Stimulated activated memory B cell treated with anti-CD40 and anti-IgM and Interleukin-4, amounts not matched to agents 10 μg/mL and 1 μg/mL and 100 μg/mL, for 72 hours (primary cell): Measurements from ENCODE around the gene AMMECR1.
A peak's percentile ranks its signal among the peaks of the same experiment; 100 is the strongest.

ENCODE experiments used
- ATAC-seq: fragments of 150-1000 bp; cut with Tn5 transposase; 2 replicates; pipeline ENCODE4 v1.10.0; 2021
- H3K27ac Mint-ChIP-seq: one replicate; pipeline ENCODE4 v1.8.0; 2022; ENCODE audit warnings: mild to moderate bottlenecking, mixed read lengths
- H3K27me3 Mint-ChIP-seq: one replicate; pipeline ENCODE4 v1.8.0; 2022; ENCODE audit warnings: mixed read lengths
- H3K36me3 Mint-ChIP-seq: one replicate; pipeline ENCODE4 v1.8.0; 2022; ENCODE audit warnings: mixed read lengths
- H3K4me1 Mint-ChIP-seq: one replicate; pipeline ENCODE4 v1.8.0; 2022; ENCODE audit warnings: mixed read lengths
- H3K4me3 Mint-ChIP-seq: one replicate; pipeline ENCODE4 v1.8.0; 2022; ENCODE audit warnings: mild to moderate bottlenecking, moderate library complexity, mixed read lengths
- H3K9me3 Mint-ChIP-seq: one replicate; pipeline ENCODE4 v1.8.0; 2022; ENCODE audit warnings: mixed read lengths

AMMECR1 gene

GRCh38 chrX:110320381-110320987, 2.6 kb upstream of the AMMECR1 start:
- Mint-ChIP-seq H3K27me3 (no peaks in the 10 kb centered on the region), H3K4me3 (no peak overlapping the region)

GRCh38 chrX:110318664-110318968, 731 bp upstream of the AMMECR1 start:
- H3K9me3 Mint-ChIP-seq, result no peaks in the 10 kb centered on the region
- ATAC-seq, result no peak
- no peaks in the 10 kb centered on the region for H3K27me3 Mint-ChIP-seq
- no peaks in the 10 kb centered on the region for H3K36me3 Mint-ChIP-seq
- H3K4me1 Mint-ChIP-seq, result peaks cover 9% of the 10 kb centered on the region
- peak overlapping the region; percentile 100 for H3K4me3 Mint-ChIP-seq
- H3K27ac Mint-ChIP-seq, result peak overlapping the region; percentile 99

More at GRCh38 chrX:110320381-110320987, 2.6 kb upstream of the AMMECR1 start:
- peaks cover 9% of the 10 kb centered on the region for H3K4me1 Mint-ChIP-seq
- ATAC-seq, result no peak
- no peaks in the 10 kb centered on the region for H3K9me3 Mint-ChIP-seq
- H3K36me3 Mint-ChIP-seq, result no peaks in the 10 kb centered on the region
- no peak overlapping the region for H3K27ac Mint-ChIP-seq

DNA sequence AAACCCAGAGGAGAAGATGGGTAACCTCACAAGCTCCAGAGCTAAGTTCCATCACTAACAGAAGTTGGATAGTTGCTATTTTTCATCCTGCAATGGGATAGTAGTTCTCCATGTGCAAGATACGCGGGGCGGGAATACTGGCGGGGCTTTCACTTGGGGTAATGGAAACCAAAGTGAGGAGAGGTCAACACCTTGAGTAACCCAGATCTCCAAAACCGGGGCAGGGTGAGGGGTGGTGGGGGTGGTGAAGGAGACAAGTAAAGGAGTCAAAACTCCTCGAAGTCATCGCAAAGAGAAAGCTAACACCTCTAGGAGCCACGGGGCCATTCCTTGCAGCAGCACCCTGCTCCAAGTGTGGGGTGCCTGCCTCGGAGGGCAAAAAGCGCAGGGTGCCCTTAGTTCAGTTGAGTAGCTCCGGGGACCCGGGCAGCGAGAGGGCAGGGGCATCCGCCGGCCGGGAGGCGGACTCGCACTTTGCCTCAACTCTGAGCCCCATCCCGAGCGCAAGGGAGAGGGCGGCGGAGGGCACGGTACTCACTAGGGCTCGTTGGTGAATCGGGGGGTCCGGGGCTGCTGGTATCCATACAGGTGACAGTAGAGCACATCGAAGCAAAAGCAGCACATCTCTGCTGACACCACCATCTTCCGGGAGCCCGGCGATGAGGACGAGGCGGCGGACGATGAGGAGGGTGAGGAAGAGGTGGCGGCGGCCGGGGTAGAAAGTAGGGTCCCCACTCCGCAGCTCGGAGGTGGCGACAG, 645 bp downstream of the AMMECR1 start:
- ATAC-seq, result peak; percentile 40
- H3K9me3 Mint-ChIP-seq, result no peaks in the 10 kb centered on the region
- no peaks in the 10 kb centered on the region for H3K27me3 Mint-ChIP-seq
- H3K4me3 Mint-ChIP-seq, result peak overlapping the region; percentile 100
- peak overlapping the region; percentile 99 for H3K27ac Mint-ChIP-seq
- H3K36me3 Mint-ChIP-seq, result no peaks in the 10 kb centered on the region
- H3K4me1 Mint-ChIP-seq, result peaks cover 9% of the 10 kb centered on the region

DNA sequence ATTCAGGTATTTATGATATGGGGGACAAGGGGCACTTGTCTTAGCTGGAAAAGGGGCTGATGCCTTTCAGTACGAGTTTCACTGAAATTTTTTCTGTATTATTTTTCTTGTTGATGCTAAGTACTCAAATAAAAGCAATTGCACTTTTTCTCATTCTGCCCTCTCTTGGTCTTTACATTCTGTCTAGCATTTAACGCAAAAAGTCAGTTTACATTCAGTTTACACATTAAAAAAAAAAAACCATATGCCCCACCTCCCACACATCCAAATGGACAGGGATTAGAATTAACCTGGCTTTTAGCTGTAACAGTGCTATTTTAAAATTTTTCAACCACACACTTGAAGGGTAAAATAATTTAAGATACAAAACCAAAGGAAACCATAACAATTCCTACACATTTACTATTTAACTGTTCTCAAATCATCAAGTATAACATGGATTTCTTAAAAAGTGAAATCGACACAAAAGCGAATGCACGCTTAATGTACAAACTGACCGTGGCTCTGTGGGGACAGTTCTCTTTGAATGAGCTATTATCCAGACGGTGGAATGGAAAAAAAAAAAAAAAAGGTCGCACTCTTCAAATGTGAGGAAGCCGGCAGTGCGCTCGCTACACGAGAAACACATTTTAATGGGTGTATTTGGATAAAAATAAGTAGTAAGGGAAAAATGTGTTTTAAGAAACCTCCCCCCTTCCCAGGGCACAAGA, 1.4 kb downstream of the AMMECR1 start:
- Mint-ChIP-seq H3K9me3 (no peaks in the 10 kb centered on the region), H3K36me3 (no peaks in the 10 kb centered on the region), H3K27ac (peak overlapping the region; percentile 99), H3K4me3 (peak overlapping the region; percentile 100), H3K27me3 (no peaks in the 10 kb centered on the region), H3K4me1 (peaks cover 8% of the 10 kb centered on the region)
- ATAC-seq, result no peak

DNA sequence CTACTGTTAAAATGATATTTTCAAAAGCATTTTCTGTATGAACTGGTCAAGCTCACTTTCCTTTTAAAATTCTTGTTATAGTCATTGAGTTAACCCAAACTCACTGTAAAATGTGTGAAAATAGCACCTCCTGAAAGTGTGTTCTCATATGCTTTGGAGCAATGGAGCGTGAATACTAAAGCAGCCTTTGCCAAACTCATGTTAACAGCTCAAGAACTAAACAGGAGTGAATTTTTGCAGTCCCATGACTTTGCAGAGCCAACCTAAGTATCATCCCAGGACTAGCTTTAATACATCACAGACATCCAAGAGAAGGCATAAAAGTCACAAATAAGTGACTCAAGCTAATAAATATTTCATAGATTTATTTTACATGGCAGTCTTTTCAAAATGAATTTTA, 2.3 kb downstream of the AMMECR1 start:
- Mint-ChIP-seq H3K4me1 (peaks cover 17% of the 10 kb centered on the region), H3K9me3 (no peaks in the 10 kb centered on the region), H3K27ac (no peak overlapping the region), H3K27me3 (no peaks in the 10 kb centered on the region), H3K4me3 (no peak overlapping the region), H3K36me3 (no peaks in the 10 kb centered on the region)
- ATAC-seq, result no peak

DNA sequence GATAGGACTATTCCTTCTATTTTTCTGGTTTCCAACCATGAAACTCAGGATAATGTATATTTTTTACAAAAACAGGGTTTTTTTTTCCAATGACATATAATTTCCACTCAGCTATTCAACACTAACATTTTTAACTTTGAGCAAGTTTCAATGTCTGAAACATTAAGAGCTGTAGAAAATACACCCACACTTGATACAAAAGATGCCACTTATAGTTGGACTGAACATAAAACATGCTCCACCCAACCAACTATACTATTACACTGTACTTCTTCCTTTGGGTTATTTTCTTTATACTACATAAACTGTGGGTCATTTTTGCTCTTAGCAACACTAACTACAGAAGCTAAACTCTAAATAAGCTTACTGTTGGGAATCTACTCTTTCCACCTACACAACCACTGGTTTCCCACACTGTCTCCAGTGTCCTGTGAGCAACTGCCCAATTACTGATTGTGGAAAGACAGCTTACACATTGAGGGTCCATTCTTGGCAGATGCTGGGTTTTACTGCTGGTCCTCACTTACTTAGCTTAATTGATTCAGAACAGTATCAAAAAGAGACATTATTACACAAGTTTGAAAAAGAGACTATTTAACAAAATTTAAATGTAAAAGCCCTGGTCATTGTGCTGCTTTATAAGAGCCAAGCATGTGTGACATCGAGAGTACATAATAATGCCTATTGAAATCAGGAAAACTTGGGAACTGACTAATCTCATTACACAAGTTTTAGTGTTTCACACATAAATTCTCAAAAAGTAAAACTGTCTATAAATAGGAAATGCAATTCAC, 6.3 kb downstream of the AMMECR1 start:
- Mint-ChIP-seq H3K9me3 (no peaks in the 10 kb centered on the region), H3K4me1 (peaks cover 24% of the 10 kb centered on the region), H3K27ac (no peak overlapping the region), H3K4me3 (no peak overlapping the region), H3K27me3 (no peaks in the 10 kb centered on the region), H3K36me3 (no peaks in the 10 kb centered on the region)
- no peak for ATAC-seq

DNA sequence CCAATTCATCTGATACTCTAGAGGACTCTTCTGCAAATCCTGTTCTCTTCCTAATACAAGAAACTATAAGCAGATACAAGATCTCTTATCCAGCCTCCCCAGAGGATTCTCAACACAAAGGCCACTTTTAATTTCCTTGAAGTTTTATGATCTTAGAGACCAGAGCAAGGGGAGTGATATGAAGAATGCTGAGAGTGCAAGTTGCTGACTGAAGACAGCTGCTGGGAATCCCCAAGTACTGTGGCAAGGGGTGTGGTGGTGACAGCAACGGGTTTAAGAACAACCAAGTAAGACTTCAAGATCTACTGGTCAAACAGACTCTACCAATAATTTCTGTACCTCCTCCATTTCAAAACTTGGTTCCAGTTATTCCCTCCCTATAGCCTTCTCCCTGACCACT, 7.0 kb downstream of the AMMECR1 start:
- no peak overlapping the region for H3K4me3 Mint-ChIP-seq
- H3K4me1 Mint-ChIP-seq, result peaks cover 21% of the 10 kb centered on the region
- ATAC-seq, result peak; percentile 58

GRCh38 chrX:110310000-110310790, 7.7 kb downstream of the AMMECR1 start:
- Mint-ChIP-seq H3K36me3 (no peaks in the 10 kb centered on the region), H3K9me3 (no peaks in the 10 kb centered on the region), H3K4me3 (no peak overlapping the region), H3K27me3 (no peaks in the 10 kb centered on the region), H3K4me1 (peaks cover 21% of the 10 kb centered on the region), H3K27ac (no peak overlapping the region)
- ATAC-seq, result no peak

More for the DNA sequence above, 7.0 kb downstream of the AMMECR1 start:
- H3K9me3 Mint-ChIP-seq, result no peaks in the 10 kb centered on the region
- peak overlapping the region; percentile 19 for H3K27ac Mint-ChIP-seq
- H3K36me3 Mint-ChIP-seq, result no peaks in the 10 kb centered on the region
- no peaks in the 10 kb centered on the region for H3K27me3 Mint-ChIP-seq

DNA sequence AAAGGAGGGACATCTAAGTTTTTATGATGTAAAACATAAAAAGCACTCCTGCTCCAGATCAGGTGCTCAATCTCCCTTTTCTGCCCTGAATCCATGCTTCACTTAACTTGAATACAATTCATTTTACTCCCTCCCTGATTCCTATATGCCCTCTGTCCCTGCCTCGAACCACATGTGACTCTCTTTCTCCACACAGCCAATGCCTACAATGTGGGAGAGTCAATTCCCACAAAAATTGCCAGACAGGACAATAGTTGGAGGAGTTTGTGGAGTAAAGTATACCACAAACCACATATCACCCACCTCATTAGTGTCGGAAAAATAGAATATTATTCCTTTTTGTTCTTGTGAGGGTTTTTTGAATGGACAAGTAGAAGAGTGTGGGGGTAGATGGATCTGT, 9.7 kb downstream of the AMMECR1 start:
- no peaks in the 10 kb centered on the region for H3K36me3 Mint-ChIP-seq
- no peak overlapping the region for H3K4me3 Mint-ChIP-seq
- no peaks in the 10 kb centered on the region for H3K27me3 Mint-ChIP-seq
- H3K27ac Mint-ChIP-seq, result no peak overlapping the region
- no peak for ATAC-seq
- H3K9me3 Mint-ChIP-seq, result no peaks in the 10 kb centered on the region
- peaks cover 21% of the 10 kb centered on the region for H3K4me1 Mint-ChIP-seq

- no peak overlapping the region for H3K4me3 Mint-ChIP-seq
Measured at GRCh38 chrX:110304884-110305283, 13.0 kb downstream of the AMMECR1 start.

GRCh38 chrX:110304371-110304770, 13.5 kb downstream of the AMMECR1 start:
- ATAC-seq, result no peak
- H3K27me3 Mint-ChIP-seq, result no peaks in the 10 kb centered on the region

More at GRCh38 chrX:110304884-110305283, 13.0 kb downstream of the AMMECR1 start:
- no peak for ATAC-seq
- Mint-ChIP-seq H3K27me3 (no peaks in the 10 kb centered on the region), H3K36me3 (no peaks in the 10 kb centered on the region), H3K27ac (no peak overlapping the region), H3K4me1 (peaks cover under 1% of the 10 kb centered on the region), H3K9me3 (no peaks in the 10 kb centered on the region)

DNA sequence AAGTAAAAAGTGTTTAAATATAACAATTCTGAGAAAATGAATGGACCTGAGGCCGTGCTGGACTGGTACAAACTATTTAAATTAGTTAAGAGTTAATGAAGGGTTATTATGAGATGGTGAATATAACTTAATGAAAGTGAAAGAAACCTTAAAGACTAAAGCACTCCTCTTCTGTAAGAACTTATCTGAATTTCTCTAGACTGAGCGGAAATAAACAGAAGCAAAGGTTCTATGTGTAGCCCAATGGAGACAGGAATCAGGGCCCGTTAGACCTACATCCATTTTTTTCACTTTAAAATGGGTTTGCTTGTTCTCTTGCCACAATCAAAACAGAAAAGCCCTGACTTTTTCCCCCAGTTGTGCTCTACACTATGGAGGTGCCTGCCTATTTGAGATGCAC, 14.9 kb downstream of the AMMECR1 start:
- H3K27me3 Mint-ChIP-seq, result no peaks in the 10 kb centered on the region
- no peak overlapping the region for H3K4me3 Mint-ChIP-seq
- no peaks in the 10 kb centered on the region for H3K36me3 Mint-ChIP-seq
- no peak overlapping the region for H3K27ac Mint-ChIP-seq
- peaks cover 5% of the 10 kb centered on the region for H3K4me1 Mint-ChIP-seq
- ATAC-seq, result no peak
- H3K9me3 Mint-ChIP-seq, result no peaks in the 10 kb centered on the region

More at GRCh38 chrX:110304371-110304770, 13.5 kb downstream of the AMMECR1 start:
- Mint-ChIP-seq H3K9me3 (no peaks in the 10 kb centered on the region), H3K36me3 (no peaks in the 10 kb centered on the region), H3K4me1 (peaks cover 5% of the 10 kb centered on the region), H3K27ac (no peak overlapping the region), H3K4me3 (no peak overlapping the region)

- Mint-ChIP-seq H3K36me3 (no peaks in the 10 kb centered on the region), H3K4me1 (peaks cover 5% of the 10 kb centered on the region), H3K27ac (no peak overlapping the region), H3K27me3 (no peaks in the 10 kb centered on the region), H3K4me3 (no peak overlapping the region), H3K9me3 (no peaks in the 10 kb centered on the region)
- no peak for ATAC-seq
Measured at GRCh38 chrX:110301194-110301593, 16.7 kb downstream of the AMMECR1 start.

DNA sequence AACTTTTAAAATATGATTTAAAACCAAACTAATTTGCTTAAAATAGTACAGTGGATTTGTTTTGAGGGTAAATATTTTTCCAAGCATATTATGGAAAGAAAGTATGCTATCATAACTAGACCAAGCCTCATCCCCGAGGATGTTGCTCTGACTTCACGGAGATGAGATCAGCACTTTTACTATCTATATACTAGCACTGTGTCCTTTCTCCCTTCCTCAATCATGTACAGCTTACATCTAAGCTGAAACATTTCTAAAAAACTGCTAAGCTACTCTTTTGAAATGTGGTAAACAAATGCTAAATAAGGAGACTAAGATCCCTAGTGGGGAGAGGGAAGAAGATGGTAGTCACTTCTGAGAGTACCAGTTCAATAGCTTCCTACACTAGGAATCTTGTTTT, 23.8 kb downstream of the AMMECR1 start:
- H3K27me3 Mint-ChIP-seq, result no peaks in the 10 kb centered on the region
- no peak overlapping the region for H3K27ac Mint-ChIP-seq
- no peaks in the 10 kb centered on the region for H3K9me3 Mint-ChIP-seq
- H3K4me3 Mint-ChIP-seq, result no peak overlapping the region
- peaks cover 8% of the 10 kb centered on the region for H3K36me3 Mint-ChIP-seq
- ATAC-seq, result no peak
- H3K4me1 Mint-ChIP-seq, result peaks cover 2% of the 10 kb centered on the region
